Measurements from ENCODE around the gene C19orf12.

C19orf12 gene

GRCh38 chr19:29696565-29696846 lies 18.6 kb downstream of the C19orf12 start:
- H3K27ac ChIP-seq: no peak overlapping the region
- TF ChIP-seq ZFX (IDR thresholded peaks at IDR 0.05; ENCODE audit: borderline replicate concordance) (no peak), CTCF (IDR thresholded peaks at IDR 0.05) (no peak)

GRCh38 chr19:29695765-29696564 lies 19.1 kb downstream of the C19orf12 start:
- H3K27ac ChIP-seq: no peak overlapping the region
- TF ChIP-seq ZFX (IDR thresholded peaks at IDR 0.05; ENCODE audit: borderline replicate concordance) (no peak), CTCF (IDR thresholded peaks at IDR 0.05) (no peak)

- no peak overlapping the region for H3K27ac ChIP-seq
- no peak for TF ChIP-seq ZFX (IDR thresholded peaks at IDR 0.05; ENCODE audit: borderline replicate concordance)
- TF ChIP-seq CTCF (IDR thresholded peaks at IDR 0.05): peak; percentile 87
Observed at GRCh38 chr19:29694669-29695627, 20.1 kb downstream of the C19orf12 start.

GRCh38 chr19:29694161-29694560 lies 20.9 kb downstream of the C19orf12 start:
- H3K27ac ChIP-seq: no peak overlapping the region

GRCh38 chr19:29690842-29691241 lies 24.2 kb downstream of the C19orf12 start:
- no peak overlapping the region for H3K27ac ChIP-seq
- TF ChIP-seq CTCF (IDR thresholded peaks at IDR 0.05) (peak; percentile 8; the same call in 1 of the 2 replicates), ZFX (IDR thresholded peaks at IDR 0.05; ENCODE audit: borderline replicate concordance) (no peak)

More at GRCh38 chr19:29694161-29694560, 20.9 kb downstream of the C19orf12 start:
- TF ChIP-seq ZFX (IDR thresholded peaks at IDR 0.05; ENCODE audit: borderline replicate concordance) (no peak), CTCF (IDR thresholded peaks at IDR 0.05) (no peak)

- TF ChIP-seq CTCF (IDR thresholded peaks at IDR 0.05): no peak
- TF ChIP-seq ZFX (IDR thresholded peaks at IDR 0.05; ENCODE audit: borderline replicate concordance): no peak
- no peak overlapping the region for H3K27ac ChIP-seq
Observed at GRCh38 chr19:29687897-29688728, 26.9 kb downstream of the C19orf12 start.

All from 22Rv1 (cell line).